NCI-H1105 treated with DMSO at 0.1 percent for 48 hours (cell line): ENCODE results near the gene CHERP.
"Not testable (repeated sequence)": the region's sequence is repeated elsewhere in the genome, so short reads cannot be mapped to it uniquely, and the experiment has no call there.

Experiments used
- DNase-seq: peaks from one replicate; lab custom pipeline; 2025; lab: John Stamatoyannopoulos, UW

CHERP gene

GRCh38 chr19:16543734-16544133 lies 1.5 kb upstream of the CHERP start:
- DNase-seq, result not testable (repeated sequence)

GRCh38 chr19:16542910-16543472 lies 754 bp upstream of the CHERP start:
- DNase-seq, result no peak

GRCh38 chr19:16541526-16542044 lies 652 bp downstream of the CHERP start:
- no peak for DNase-seq

- no peak for DNase-seq
Observed at GRCh38 chr19:16540948-16541347, 1.3 kb downstream of the CHERP start.

- no peak for DNase-seq
Observed at GRCh38 chr19:16537111-16537510, 5.1 kb downstream of the CHERP start.

- no peak for DNase-seq
Observed at GRCh38 chr19:16536130-16536529, 6.1 kb downstream of the CHERP start.

- DNase-seq, result no peak
Observed at GRCh38 chr19:16535381-16535780, 6.9 kb downstream of the CHERP start.

GRCh38 chr19:16532440-16533234 lies 9.6 kb downstream of the CHERP start:
- no peak for DNase-seq

- no peak for DNase-seq
Observed at GRCh38 chr19:16531380-16531669, 10.9 kb downstream of the CHERP start.

GRCh38 chr19:16530540-16531379 lies 11.5 kb downstream of the CHERP start:
- DNase-seq, result no peak

GRCh38 chr19:16529466-16530144 lies 12.6 kb downstream of the CHERP start:
- no peak for DNase-seq

- DNase-seq, result no peak
Observed at GRCh38 chr19:16527971-16528521, 14.2 kb downstream of the CHERP start.

- DNase-seq, result no peak
Observed at GRCh38 chr19:16527334-16527935, 14.8 kb downstream of the CHERP start.

- no peak for DNase-seq
Observed at GRCh38 chr19:16525751-16526481, 16.3 kb downstream of the CHERP start.

- no peak for DNase-seq
Observed at GRCh38 chr19:16524991-16525734, 17.1 kb downstream of the CHERP start.

GRCh38 chr19:16522559-16523377 lies 19.5 kb downstream of the CHERP start:
- no peak for DNase-seq

GRCh38 chr19:16521715-16522289 lies 20.4 kb downstream of the CHERP start:
- DNase-seq, result no peak

- DNase-seq, result no peak
Observed at GRCh38 chr19:16520986-16521624, 21.1 kb downstream of the CHERP start.
